ENCODE results near the gene COL18A1. TPM values are rescaled to one million over a fixed set of nuclear protein-coding genes. Genes with fewer than 3 reads are reported as not detected.

Gene COL18A1
- total and polyA plus RNA-seq, 2 of the 8 experiments (the other 6 are each of a cell fraction or from before 2014, with no cell fraction given) = 145 to 201 TPM

- no peak for TF ChIP-seq HDAC2 (IDR thresholded peaks at IDR 0.05; ENCODE audit: borderline replicate concordance in 1 of 2, low read depth in 2 of 2, low read length in 2 of 2)
- TF ChIP-seq YY1 (IDR thresholded peaks at IDR 0.05; ENCODE audit: low read depth, low read length) = no peak
- no peak for TF ChIP-seq HDAC6 (IDR thresholded peaks at IDR 0.05; ENCODE audit: low read depth, low read length)
- no peak for TF ChIP-seq CEBPB (IDR thresholded peaks at IDR 0.05; ENCODE audit: low read depth, low read length)
- TF ChIP-seq NRF1 (IDR thresholded peaks at IDR 0.05; ENCODE audit: low read depth, low read length) = no peak
Measured at GRCh38 chr21:45420061-45421041, 15.4 kb downstream of the COL18A1 start (continued).

All from H1 (cell line).